B cell (primary cell): Measurements from ENCODE around the gene CDA. TPM values are rescaled to one million over a fixed set of nuclear protein-coding genes. Genes with fewer than 3 reads are reported as not detected.

ENCODE experiments used
- ATAC-seq: fragments of 200-7000 bp; cut with Tn5 transposase; one replicate; pipeline ENCODE4 v1.10.0; 2021; ENCODE audit warnings: low read depth, mild to moderate bottlenecking, moderate number of reproducible peaks, moderate library complexity
- CTCF ChIA-PET: fragments of 350-600 bp; sonication (Branson Sonifier 250); formaldehyde crosslinking; loops from one replicate; lab custom pipeline; 2021; ENCODE audit warnings: antibody characterized with exemption, inconsistent platforms; lab: Charles Lee
- POLR2A ChIA-PET: fragments of 350-600 bp; sonication (Branson Sonifier 250); formaldehyde crosslinking; loops from one replicate; lab custom pipeline; 2021; ENCODE audit warnings: antibody characterized with exemption; lab: Charles Lee
- DNase-seq: peaks from one replicate; pipeline ENCODE4 v3.0.0; 2013
- H2AFZ ChIP-seq: 2 replicates; pipeline ENCODE4 v1.6.1; 2012; ENCODE audit warnings: mild to moderate bottlenecking, low read depth, low read length; ENCODE audit not compliant: insufficient read depth, poor library complexity, severe bottlenecking
- H3K27ac ChIP-seq, 2 donors: 1 replicate in 1 of 2; 2 replicates in 1 of 2; pipeline ENCODE4 v1.5.1; 2012 to 2013; ENCODE audit warnings: low read length in 2 of 2, mild to moderate bottlenecking in 2 of 2, moderate library complexity in 1 of 2
- H3K27me3 ChIP-seq, 4 experiments: fragments of 200-600 bp in 1 of 4; sonication (generic) in 1 of 4; replicated peaks in 1 of 4; 1 replicate in 2 of 4; 2 replicates in 2 of 4; pipeline versions ENCODE4 v1.6.1 to v1.7.0; 2013 to 2016; ENCODE audit warnings: low read length in 3 of 4, mild to moderate bottlenecking in 2 of 4, mixed read lengths in 1 of 4, moderate library complexity in 1 of 4; ENCODE audit not compliant: insufficient read depth in 4 of 4, control insufficient read depth in 3 of 4; ENCODE audit errors: control extremely low read depth in 1 of 4
- H3K36me3 ChIP-seq, 2 experiments: replicated peaks in 1 of 2; 1 replicate in 1 of 2; 2 replicates in 1 of 2; pipeline versions ENCODE4 v1.6.1 to v1.7.1; 2013; ENCODE audit warnings: low read length in 1 of 2; ENCODE audit not compliant: insufficient read depth in 2 of 2, control insufficient read depth in 1 of 2; ENCODE audit errors: control extremely low read depth in 1 of 2, extremely low read depth in 1 of 2
- H3K4me1 ChIP-seq, 2 donors: fragments of 200-600 bp in 1 of 2; sonication (generic) in 1 of 2; 1 replicate in 1 of 2; 2 replicates in 1 of 2; pipeline versions ENCODE4 v1.5.1 to v1.6.1; 2013 to 2017; ENCODE audit warnings: low read length in 2 of 2; ENCODE audit not compliant: control insufficient read depth in 2 of 2, insufficient read depth in 2 of 2
- H3K4me2 ChIP-seq: replicated peaks from 2 replicates; pipeline ENCODE3; 2012; ENCODE audit warnings: mild to moderate bottlenecking, low read depth, low read length; ENCODE audit not compliant: poor library complexity, severe bottlenecking
- H3K4me3 ChIP-seq, 5 experiments: fragments of 200-600 bp in 1 of 5; sonication (generic) in 1 of 5; 1 replicate in 3 of 5; 2 replicates in 2 of 5; pipeline versions ENCODE4 v1.5.1 to v1.7.0; 2011 to 2016; ENCODE audit warnings: low read length in 4 of 5, mild to moderate bottlenecking in 4 of 5, low read depth in 2 of 5, control low read depth in 1 of 5, moderate library complexity in 1 of 5; ENCODE audit not compliant: insufficient read depth in 1 of 5; ENCODE audit errors: control extremely low read depth in 1 of 5, extremely low read depth in 1 of 5
- H3K79me2 ChIP-seq: fragments of 200-600 bp; sonication (generic); one replicate; pipeline ENCODE4 v1.6.0; 2016; ENCODE audit warnings: low read length; ENCODE audit not compliant: control insufficient read depth, insufficient read depth
- H3K9ac ChIP-seq: fragments of 200-600 bp; sonication (generic); 2 replicates; pipeline ENCODE4 v1.6.1; 2017; ENCODE audit warnings: mild to moderate bottlenecking, low read length, moderate library complexity
- H3K9me3 ChIP-seq, 3 donors: one replicate each; pipeline versions ENCODE4 v1.6.1 to v1.7.1; 2013; ENCODE audit warnings: low read length in 2 of 3; ENCODE audit not compliant: control insufficient read depth in 2 of 3, insufficient read depth in 1 of 3; ENCODE audit errors: control extremely low read depth in 1 of 3
- H4K20me1 ChIP-seq: 2 replicates; pipeline ENCODE4 v1.6.0; 2012; ENCODE audit warnings: mild to moderate bottlenecking, low read length; ENCODE audit not compliant: insufficient read depth, control insufficient read depth, poor library complexity, severe bottlenecking
- H3K27ac Mint-ChIP-seq: one replicate; pipeline ENCODE4 v1.8.0; 2021; ENCODE audit warnings: mixed read lengths
- H3K27me3 Mint-ChIP-seq: one replicate; pipeline ENCODE4 v1.8.0; 2021; ENCODE audit warnings: mixed read lengths
- H3K4me1 Mint-ChIP-seq: one replicate; pipeline ENCODE4 v1.8.0; 2021; ENCODE audit warnings: mixed read lengths
- H3K4me3 Mint-ChIP-seq: one replicate; pipeline ENCODE4 v1.8.0; 2021; ENCODE audit warnings: mixed read lengths
- H3K9me3 Mint-ChIP-seq: one replicate; pipeline ENCODE4 v1.8.0; 2022; ENCODE audit warnings: mixed read lengths; ENCODE audit not compliant: insufficient read depth
- EZH2 ChIP-seq: IDR thresholded peaks from 2 replicates; pipeline ENCODE4 v1.6.1; 2012; ENCODE audit warnings: borderline replicate concordance, low read depth, mild to moderate bottlenecking, moderate library complexity, low read length; ENCODE audit not compliant: insufficient read depth, poor library complexity, severe bottlenecking
- WGBS: methylation state at CpG from one replicate; pipeline ENCODE4 v1.1.5; 2013; ENCODE audit warnings: missing lambda C conversion rate; ENCODE audit not compliant: insufficient coverage; 5-methylcytosine and 5-hydroxymethylcytosine counted together
- intact Hi-C: fragments of 100-400 bp; cut with micrococcal nuclease; formaldehyde crosslinking; loops from one replicate; pipeline ENCODE4 v1.10.0; 2022
- polyA plus RNA-seq: library from polyadenylated mRNA; depleted of rRNA; stranded (reverse); fragments of >200 nt; gene quantifications from 2 replicates; pipeline ENCODE4 v1.2.3, GENCODE V29; 2012
- total RNA-seq, 2 donors: library from RNA; stranded (reverse); fragments of 120-200 nt in 1 of 2; gene quantifications; 1 replicate in 1 of 2; 2 replicates in 1 of 2; pipeline versions ENCODE4 v1.2.3 to v1.2.4, GENCODE V29; 2013 to 2022
- TF ChIP-seq, protein P1 (sequence below): fragments of 200-600 bp; IDR thresholded peaks from one replicate; pipeline ENCODE4 v1.8.0; 2022; ENCODE audit warnings: antibody characterized with exemption, mild to moderate bottlenecking

CDA gene
- total and polyA plus RNA-seq, 2 donors (not counting 1 experiment from before 2014, with no cell fraction given) = 0.64 TPM; not detected in 1

DNA sequence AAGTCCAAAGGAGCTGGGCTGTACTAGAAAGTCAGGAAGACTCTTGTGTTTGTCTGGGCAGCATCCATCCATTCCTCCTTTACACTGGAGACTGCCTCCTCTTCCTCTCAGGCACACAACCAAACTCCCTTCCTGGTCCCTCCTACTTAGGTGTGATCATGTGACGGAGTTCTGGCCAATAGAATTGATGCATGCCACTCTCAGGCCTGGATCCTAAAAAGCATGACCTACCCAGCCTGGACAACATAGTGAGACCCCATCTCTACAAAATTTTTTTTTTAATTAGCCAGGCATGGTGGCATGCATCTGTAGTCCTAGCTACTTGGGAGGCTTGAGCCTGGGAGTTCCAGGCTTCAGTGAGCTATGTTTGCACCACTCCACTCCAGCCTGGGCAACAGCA, 27.9 kb upstream of the CDA start:
- H3K9me3 Mint-ChIP-seq = no peaks in the 10 kb centered on the region
- Histone ChIP-seq H3K4me2 (no peak overlapping the region), H2AFZ (no peak overlapping the region), H3K27ac (no peak overlapping the region), H3K4me3 (no peak overlapping the region), H3K9me3 (no peaks in the 10 kb centered on the region), H3K79me2 (no peaks in the 10 kb centered on the region), H3K36me3 (no peaks in the 10 kb centered on the region), H3K9ac (no peak overlapping the region), H3K27me3 (peaks cover 0 to 12% (median 2%) of the 10 kb centered on the region in 4 experiments), H4K20me1 (no peaks in the 10 kb centered on the region), H3K4me1 (no peaks in the 10 kb centered on the region)
- intact Hi-C loops = no loop called here
- ATAC-seq (no peak), DNase-seq (no peak)
- no peak for TF ChIP-seq EZH2
- TF ChIP-seq, protein P1, sequence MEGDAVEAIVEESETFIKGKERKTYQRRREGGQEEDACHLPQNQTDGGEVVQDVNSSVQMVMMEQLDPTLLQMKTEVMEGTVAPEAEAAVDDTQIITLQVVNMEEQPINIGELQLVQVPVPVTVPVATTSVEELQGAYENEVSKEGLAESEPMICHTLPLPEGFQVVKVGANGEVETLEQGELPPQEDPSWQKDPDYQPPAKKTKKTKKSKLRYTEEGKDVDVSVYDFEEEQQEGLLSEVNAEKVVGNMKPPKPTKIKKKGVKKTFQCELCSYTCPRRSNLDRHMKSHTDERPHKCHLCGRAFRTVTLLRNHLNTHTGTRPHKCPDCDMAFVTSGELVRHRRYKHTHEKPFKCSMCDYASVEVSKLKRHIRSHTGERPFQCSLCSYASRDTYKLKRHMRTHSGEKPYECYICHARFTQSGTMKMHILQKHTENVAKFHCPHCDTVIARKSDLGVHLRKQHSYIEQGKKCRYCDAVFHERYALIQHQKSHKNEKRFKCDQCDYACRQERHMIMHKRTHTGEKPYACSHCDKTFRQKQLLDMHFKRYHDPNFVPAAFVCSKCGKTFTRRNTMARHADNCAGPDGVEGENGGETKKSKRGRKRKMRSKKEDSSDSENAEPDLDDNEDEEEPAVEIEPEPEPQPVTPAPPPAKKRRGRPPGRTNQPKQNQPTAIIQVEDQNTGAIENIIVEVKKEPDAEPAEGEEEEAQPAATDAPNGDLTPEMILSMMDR = no peak
- H3K27ac Mint-ChIP-seq = no peak overlapping the region
- peaks cover 32% of the 10 kb centered on the region for H3K27me3 Mint-ChIP-seq
- 80% methylated on average over 1 of the region's 1 CpG for WGBS
- no peak overlapping the region for H3K4me3 Mint-ChIP-seq
- ChIA-PET POLR2A (no interaction called here), CTCF (no interaction called here)
- H3K4me1 Mint-ChIP-seq = no peaks in the 10 kb centered on the region

DNA sequence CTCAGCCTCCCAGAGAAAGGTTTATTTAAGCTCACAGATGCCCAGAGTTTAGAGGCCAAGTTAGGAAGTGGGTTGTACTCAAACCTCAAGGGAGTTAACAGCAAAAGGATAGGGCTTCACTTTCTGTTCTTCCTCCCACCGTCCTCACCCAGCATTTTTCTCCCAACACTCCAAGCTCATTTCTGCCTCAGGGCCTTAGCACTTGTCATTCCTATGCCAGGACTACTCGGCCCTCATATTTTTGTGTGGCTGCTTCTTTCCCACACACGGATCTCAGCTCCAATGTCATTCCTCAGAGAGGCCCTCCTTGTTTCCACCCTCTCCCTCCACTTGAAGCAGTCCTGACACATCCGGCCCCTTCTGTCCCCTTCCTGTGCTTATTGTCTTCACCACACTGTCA, 23.7 kb upstream of the CDA start:
- ChIA-PET POLR2A (no interaction called here), CTCF (no interaction called here)
- H3K4me3 Mint-ChIP-seq = no peak overlapping the region
- ATAC-seq = no peak
- Histone ChIP-seq H3K36me3 (no peaks in the 10 kb centered on the region), H3K9ac (no peak overlapping the region), H3K79me2 (no peaks in the 10 kb centered on the region), H3K4me2 (no peak overlapping the region), H2AFZ (no peak overlapping the region), H3K9me3 (peaks cover 0 to 4% (median 0%) of the 10 kb centered on the region in 3 donors), H3K27ac (no peak overlapping the region), H4K20me1 (no peaks in the 10 kb centered on the region), H3K4me1 (no peaks in the 10 kb centered on the region), H3K27me3 (peaks cover 0 to 15% (median 4%) of the 10 kb centered on the region in 4 experiments), H3K4me3 (no peak overlapping the region)
- no peaks in the 10 kb centered on the region for H3K4me1 Mint-ChIP-seq
- H3K27me3 Mint-ChIP-seq = peaks cover 51% of the 10 kb centered on the region
- no peak for DNase-seq
- TF ChIP-seq, protein P1 = no peak
- TF ChIP-seq EZH2 = no peak
- no peaks in the 10 kb centered on the region for H3K9me3 Mint-ChIP-seq
- H3K27ac Mint-ChIP-seq = no peak overlapping the region
- 72% methylated on average over 4 of the region's 4 CpGs for WGBS
- intact Hi-C loops = no loop called here
